ENCODE measurements around the gene PIEZO1.

PIEZO1 gene

GRCh38 chr16:88817785-88818574, 33.0 kb upstream of the PIEZO1 start:
- DNase-seq (ENCODE audit: low read depth) = no peak

- no peak for DNase-seq (ENCODE audit: low read depth)
Observed at GRCh38 chr16:88816736-88817535, 31.9 kb upstream of the PIEZO1 start.

- peak; percentile 46 for DNase-seq (ENCODE audit: low read depth)
Observed at GRCh38 chr16:88815901-88816589, 31.0 kb upstream of the PIEZO1 start.

GRCh38 chr16:88815227-88815626, 30.2 kb upstream of the PIEZO1 start:
- DNase-seq (ENCODE audit: low read depth) = no peak

GRCh38 chr16:88814144-88814502, 29.1 kb upstream of the PIEZO1 start:
- no peak for DNase-seq (ENCODE audit: low read depth)

GRCh38 chr16:88813269-88814143, 28.5 kb upstream of the PIEZO1 start:
- DNase-seq (ENCODE audit: low read depth) = no peak

- DNase-seq (ENCODE audit: low read depth) = no peak
Observed at GRCh38 chr16:88812513-88813268, 27.7 kb upstream of the PIEZO1 start.

- peak; percentile 96 for DNase-seq (ENCODE audit: low read depth)
Observed at GRCh38 chr16:88811769-88812512, 26.9 kb upstream of the PIEZO1 start, which contains the start of gene APRT. TSS of gene APRT (minus strand) at chr16:88811928. CDS start at chr16:88811899, 29 bp downstream.

GRCh38 chr16:88810912-88811768, 26.1 kb upstream of the PIEZO1 start:
- peak; percentile 54 for DNase-seq (ENCODE audit: low read depth)

GRCh38 chr16:88810166-88810911, 25.3 kb upstream of the PIEZO1 start:
- DNase-seq (ENCODE audit: low read depth) = no peak

GRCh38 chr16:88809676-88810165, 24.7 kb upstream of the PIEZO1 start:
- no peak for DNase-seq (ENCODE audit: low read depth)

- no peak for DNase-seq (ENCODE audit: low read depth)
Observed at GRCh38 chr16:88809068-88809675, 24.2 kb upstream of the PIEZO1 start.

- DNase-seq (ENCODE audit: low read depth) = no peak
Observed at GRCh38 chr16:88807626-88808453, 22.8 kb upstream of the PIEZO1 start.

- no peak for DNase-seq (ENCODE audit: low read depth)
Observed at GRCh38 chr16:88807142-88807625, 22.2 kb upstream of the PIEZO1 start.

- no peak for DNase-seq (ENCODE audit: low read depth)
Observed at GRCh38 chr16:88806491-88807111, 21.6 kb upstream of the PIEZO1 start.

GRCh38 chr16:88805887-88806393, 20.9 kb upstream of the PIEZO1 start:
- no peak for DNase-seq (ENCODE audit: low read depth)
